H1 (cell line): ENCODE measurements around the gene ZNF350. TPM values are rescaled to one million over a fixed set of nuclear protein-coding genes. Genes with fewer than 3 reads are reported as not detected.

Experiments
- CTCF ChIA-PET: fragments of 300-600 bp; sonication (Branson Sonifier 250); formaldehyde crosslinking; loops from one replicate; lab custom pipeline; 2021; ENCODE audit not compliant: partially characterized antibody; lab: Charles Lee
- POLR2A ChIA-PET: fragments of 300-600 bp; sonication (Branson Sonifier 250); formaldehyde crosslinking; loops from one replicate; lab custom pipeline; 2021; ENCODE audit warnings: inconsistent platforms; ENCODE audit not compliant: partially characterized antibody; lab: Charles Lee
- DNase-seq, 2 experiments: peaks; one replicate each; pipeline versions ENCODE4 v3.0.0 to v3.0.0-alpha.2; 2010 to 2022; ENCODE audit warnings: low spot score in 2 of 2, low read depth in 1 of 2, mixed read lengths in 1 of 2
- FAIRE-seq: peaks from 2 replicates; lab custom pipeline; 2011; peaks lifted over from hg19 to GRCh38; lab: Jason Lieb, UNC
- H2AFZ ChIP-seq: 2 replicates; pipeline ENCODE4 v1.8.1; 2012; ENCODE audit warnings: low read length, inconsistent platforms
- H2AK5ac ChIP-seq: 2 replicates; pipeline ENCODE4 v1.6.1; 2013; ENCODE audit warnings: low read depth, low read length
- H2BK120ac ChIP-seq: replicated peaks from 2 replicates; pipeline ENCODE3; 2013; ENCODE audit warnings: low read depth, low read length, inconsistent platforms
- H2BK12ac ChIP-seq: 2 replicates; pipeline ENCODE4 v1.6.1; 2013; ENCODE audit warnings: low read depth, low read length
- H2BK15ac ChIP-seq: 2 replicates; pipeline ENCODE4 v1.6.1; 2013; ENCODE audit warnings: low read length
- H2BK20ac ChIP-seq: 2 replicates; pipeline ENCODE4 v1.6.1; 2013; ENCODE audit warnings: low read length
- H2BK5ac ChIP-seq: 2 replicates; pipeline ENCODE4 v1.6.1; 2013; ENCODE audit warnings: low read depth, low read length
- H3K14ac ChIP-seq: 2 replicates; pipeline ENCODE4 v1.6.1; 2013; ENCODE audit warnings: inconsistent platforms; ENCODE audit not compliant: insufficient read length
- H3K18ac ChIP-seq: 2 replicates; pipeline ENCODE4 v1.6.1; 2013; ENCODE audit warnings: low read length; ENCODE audit errors: extremely low read depth
- H3K23ac ChIP-seq: 2 replicates; pipeline ENCODE4 v1.6.1; 2013; ENCODE audit warnings: inconsistent platforms; ENCODE audit not compliant: insufficient read length
- H3K23me2 ChIP-seq: 2 replicates; pipeline ENCODE4 v1.6.1; 2013; ENCODE audit warnings: low read depth, low read length
- H3K27ac ChIP-seq: 2 replicates; pipeline ENCODE4 v1.6.1; 2011; ENCODE audit warnings: low read depth, low read length, inconsistent platforms
- H3K27me3 ChIP-seq, 4 experiments: replicated peaks in 1 of 4; 1 replicate in 1 of 4; 2 replicates in 3 of 4; pipeline versions ENCODE4 v1.6.1 to v1.8.1; 2011 to 2013; ENCODE audit warnings: low read length in 3 of 4, mild to moderate bottlenecking in 3 of 4, inconsistent platforms in 2 of 4, mixed read lengths in 2 of 4, moderate library complexity in 1 of 4; ENCODE audit not compliant: control insufficient read depth in 3 of 4, insufficient read depth in 3 of 4; ENCODE audit errors: extremely low read depth in 1 of 4
- H3K36me3 ChIP-seq, 4 experiments: 2 replicates each; pipeline versions ENCODE4 v1.6.1 to v1.8.1; 2011 to 2013; ENCODE audit warnings: mild to moderate bottlenecking in 4 of 4, low read length in 3 of 4, moderate library complexity in 2 of 4, control low read depth in 1 of 4, inconsistent platforms in 1 of 4; ENCODE audit not compliant: insufficient read depth in 4 of 4, control insufficient read depth in 2 of 4
- H3K4ac ChIP-seq: replicated peaks from 2 replicates; pipeline ENCODE3; 2013; ENCODE audit warnings: low read length, low read depth, mixed read lengths, inconsistent platforms; ENCODE audit not compliant: insufficient read length
- H3K4me1 ChIP-seq, 4 experiments: replicated peaks in 1 of 4; 1 replicate in 1 of 4; 2 replicates in 3 of 4; pipeline versions ENCODE4 v1.6.1 to v1.8.1; 2011 to 2013; ENCODE audit warnings: low read length in 3 of 4, inconsistent platforms in 2 of 4, mixed read lengths in 1 of 4; ENCODE audit not compliant: insufficient read depth in 4 of 4, control insufficient read depth in 3 of 4
- H3K4me2 ChIP-seq, 2 experiments: 2 replicates each; pipeline versions ENCODE4 v1.6.1 to v1.8.1; 2011 to 2013; ENCODE audit warnings: low read depth in 2 of 2, low read length in 2 of 2, control low read depth in 1 of 2, inconsistent platforms in 1 of 2, mild to moderate bottlenecking in 1 of 2; ENCODE audit not compliant: insufficient read depth in 1 of 2
- H3K4me3 ChIP-seq, 4 experiments: fragments of 200-600, 300-600 bp in 1 of 4; sonication (generic), shearing (Covaris generic), sonication (Bioruptor Twin) in 1 of 4; 2 replicates each; pipeline versions ENCODE4 v1.5.1 to v1.8.1; 2011 to 2016; ENCODE audit warnings: low read length in 4 of 4, low read depth in 3 of 4, control low read depth in 2 of 4, inconsistent platforms in 2 of 4, mild to moderate bottlenecking in 2 of 4, mixed read lengths in 1 of 4, moderate library complexity in 1 of 4; ENCODE audit not compliant: insufficient read depth in 2 of 4; ENCODE audit errors: extremely low read depth in 1 of 4
- H3K56ac ChIP-seq: replicated peaks from 2 replicates; pipeline ENCODE3; 2013; ENCODE audit warnings: low read depth, mild to moderate bottlenecking, mixed read lengths, low read length, inconsistent platforms; ENCODE audit not compliant: insufficient read length
- H3K79me1 ChIP-seq: 2 replicates; pipeline ENCODE4 v1.6.1; 2013; ENCODE audit warnings: low read depth, low read length, control low read depth
- H3K79me2 ChIP-seq, 2 experiments: 2 replicates each; pipeline versions ENCODE4 v1.6.1 to v1.8.1; 2012 to 2013; ENCODE audit warnings: low read length in 2 of 2, mild to moderate bottlenecking in 2 of 2, inconsistent platforms in 1 of 2; ENCODE audit not compliant: insufficient read depth in 2 of 2, control insufficient read depth in 1 of 2
- H3K9ac ChIP-seq, 4 experiments: replicated peaks in 1 of 4; 1 replicate in 1 of 4; 2 replicates in 3 of 4; pipeline versions ENCODE4 v1.6.1 to v1.8.1; 2011 to 2013; ENCODE audit warnings: low read depth in 3 of 4, low read length in 3 of 4, control low read depth in 2 of 4, mild to moderate bottlenecking in 2 of 4, moderate library complexity in 2 of 4, inconsistent platforms in 1 of 4; ENCODE audit errors: extremely low read depth in 1 of 4
- H3K9me3 ChIP-seq, 2 experiments: 2 replicates each; pipeline versions ENCODE4 v1.6.1 to v1.8.1; 2012 to 2013; ENCODE audit warnings: mild to moderate bottlenecking in 2 of 2, moderate library complexity in 2 of 2, control low read depth in 1 of 2, inconsistent platforms in 1 of 2, low read depth in 1 of 2, low read length in 1 of 2, mixed read lengths in 1 of 2; ENCODE audit not compliant: insufficient read depth in 2 of 2
- H4K20me1 ChIP-seq, 2 experiments: replicated peaks in 1 of 2; 2 replicates each; pipeline versions ENCODE3 to v1.8.1; 2011 to 2013; ENCODE audit warnings: inconsistent platforms in 2 of 2, low read length in 2 of 2, mild to moderate bottlenecking in 1 of 2; ENCODE audit not compliant: insufficient read depth in 2 of 2, control insufficient read depth in 1 of 2
- H4K5ac ChIP-seq: 2 replicates; pipeline ENCODE4 v1.6.1; 2013; ENCODE audit warnings: low read length, low read depth, mixed read lengths, inconsistent platforms; ENCODE audit not compliant: insufficient read length
- H4K8ac ChIP-seq: 2 replicates; pipeline ENCODE4 v1.8.0; 2013; ENCODE audit warnings: mild to moderate bottlenecking, moderate library complexity, low read length, inconsistent platforms; ENCODE audit not compliant: insufficient read depth; ENCODE audit errors: extremely low read depth
- H4K91ac ChIP-seq: replicated peaks from 2 replicates; pipeline ENCODE3; 2013; ENCODE audit warnings: low read length, mixed read lengths, inconsistent platforms; ENCODE audit not compliant: insufficient read length
- BCL11A ChIP-seq, 2 experiments: IDR thresholded peaks; one replicate each; pipeline ENCODE4 v1.6.1; 2011; ENCODE audit warnings: low read depth in 2 of 2, low read length in 2 of 2, mild to moderate bottlenecking in 2 of 2
- CBX5 ChIP-seq: fragments of 300-800, 300-1000 bp; sonication (generic); IDR thresholded peaks from 2 replicates; pipeline ENCODE4 v1.7.1; 2016; ENCODE audit warnings: antibody characterized with exemption, low read length, low read depth
- CHD2 ChIP-seq: IDR thresholded peaks from 2 replicates; pipeline ENCODE4 v1.6.1; 2012; ENCODE audit warnings: low read length, improper control_type of control experiment
- GABPA ChIP-seq: IDR thresholded peaks from 2 replicates; pipeline ENCODE4 v1.6.1; 2011; ENCODE audit warnings: mild to moderate bottlenecking, low read length, moderate library complexity, borderline replicate concordance; ENCODE audit not compliant: insufficient read depth
- GTF2F1 ChIP-seq: IDR thresholded peaks from 2 replicates; pipeline ENCODE4 v1.6.1; 2012; ENCODE audit warnings: low read depth, low read length, improper control_type of control experiment, borderline replicate concordance
- KDM4A ChIP-seq: IDR thresholded peaks from one replicate; pipeline ENCODE4 v1.7.1; 2012; ENCODE audit warnings: low read depth, mild to moderate bottlenecking, moderate library complexity, low read length, inconsistent platforms; ENCODE audit not compliant: severe bottlenecking
- NANOG ChIP-seq: IDR thresholded peaks from 2 replicates; pipeline ENCODE4 v1.6.1; 2011; ENCODE audit warnings: low read length, low read depth, mild to moderate bottlenecking, inconsistent platforms; ENCODE audit not compliant: insufficient read depth, poor library complexity, severe bottlenecking
- NRF1 ChIP-seq: IDR thresholded peaks from 2 replicates; pipeline ENCODE4 v1.6.1; 2011; ENCODE audit warnings: mild to moderate bottlenecking, low read depth, low read length, improper control_type of control experiment
- POLR2AphosphoS5 ChIP-seq: IDR thresholded peaks from 2 replicates; pipeline ENCODE4 v1.6.1; 2011; ENCODE audit warnings: low read depth, low read length
- SIX5 ChIP-seq: IDR thresholded peaks from 2 replicates; pipeline ENCODE4 v1.6.1; 2011; ENCODE audit warnings: mild to moderate bottlenecking, low read depth, low read length
- SP1 ChIP-seq: IDR thresholded peaks from 2 replicates; pipeline ENCODE4 v1.6.1; 2011; ENCODE audit warnings: low read depth, low read length
- SP4 ChIP-seq: IDR thresholded peaks from 2 replicates; pipeline ENCODE4 v1.6.1; 2012; ENCODE audit warnings: low read length, inconsistent platforms
- USF2 ChIP-seq: IDR thresholded peaks from 2 replicates; pipeline ENCODE4 v1.6.1; 2011; ENCODE audit warnings: low read length, improper control_type of control experiment
- YY1 ChIP-seq: IDR thresholded peaks from 2 replicates; pipeline ENCODE4 v1.6.1; 2011; ENCODE audit warnings: low read depth, mild to moderate bottlenecking, low read length
- WGBS, 2 experiments: shearing (Covaris generic) in 1 of 2; methylation state at CpG; one replicate each; pipeline versions ENCODE4 v1.1.6 to v1.1.7; 2013 to 2015; ENCODE audit warnings: low lambda C conversion rate in 2 of 2, mixed read lengths in 2 of 2, inconsistent platforms in 1 of 2, low coverage in 1 of 2, missing lambda C conversion rate in 1 of 2; ENCODE audit not compliant: insufficient replicate concordance in 2 of 2, insufficient coverage in 1 of 2, insufficient read length in 1 of 2; ENCODE audit errors: extremely low coverage in 1 of 2, missing lambda C conversion rate in 1 of 2; 5-methylcytosine and 5-hydroxymethylcytosine counted together
- polyA plus RNA-seq, 7 experiments: library from polyadenylated mRNA; depleted of rRNA in 3 of 7; stranded (reverse) in 5 of 7; unstranded in 2 of 7; fragments of >200 nt in 5 of 7; fragments of 200-250 nt in 2 of 7; gene quantifications; 1 replicate in 5 of 7; 2 replicates in 1 of 7; 4 replicates in 1 of 7; pipeline versions ENCODE4 v1.2.1 to v1.2.3, GENCODE V29; 2011 to 2013; ENCODE audit warnings: missing spikeins in 2 of 7, mixed read lengths in 2 of 7
- total RNA-seq: library from RNA; stranded (reverse); fragmentation: NEBNext Ultra II Directional; extraction: Animal tissue kit (Norgen Biotek cat#: 25700); gene quantifications from 2 replicates; pipeline ENCODE4 v1.2.1, GENCODE V29; 2021

The ZNF350 gene
- total and polyA plus RNA-seq, 2 of the 8 experiments (the other 6 are each of a cell fraction or from before 2014, with no cell fraction given), result 1.7 to 5.3 TPM

- Histone ChIP-seq H3K4me1 (peaks cover 0 to 4% (median 1%) of the 10 kb centered on the region in 4 experiments; a peak in 4 of 7 replicates), H3K4me3 (peak overlapping the region; percentile 88 to 100 (median 96)), H2BK120ac (no peak overlapping the region), H2BK20ac (no peak overlapping the region), H3K4me2 (peak overlapping the region; percentile 47 to 79), H3K27ac (peak overlapping the region; percentile 94), H3K4ac (no peak overlapping the region), H3K27me3 (no peaks in the 10 kb centered on the region), H4K5ac (no peak overlapping the region), H3K9me3 (peaks cover 20 to 21% of the 10 kb centered on the region in 2 experiments), H3K9ac (peak overlapping the region; percentile 43 to 98 (median 84)), H4K8ac (peak overlapping the region; percentile 99; the same call in 1 of the 2 replicates), H3K56ac (peak overlapping the region; percentile 51), H2BK5ac (peak overlapping the region; percentile 95), H3K79me1 (no peaks in the 10 kb centered on the region), H4K20me1 (no peaks in the 10 kb centered on the region), H3K79me2 (peaks cover 0 to 25% of the 10 kb centered on the region in 2 experiments; a peak in 3 of 4 replicates), H3K23ac (no peak overlapping the region), H3K14ac (no peak overlapping the region), H2BK12ac (no peak overlapping the region; the same call in 1 of the 2 replicates), H2AK5ac (no peak overlapping the region), H4K91ac (no peak overlapping the region), H2AFZ (peak overlapping the region; percentile 87; the same call in 1 of the 2 replicates), H3K18ac (peak overlapping the region; percentile 36; the same call in 1 of the 2 replicates), H3K23me2 (peaks cover 3% of the 10 kb centered on the region; the same call in 1 of the 2 replicates), H3K36me3 (peaks cover 3 to 55% (median 24%) of the 10 kb centered on the region in 4 experiments; a peak in 7 of 8 replicates), H2BK15ac (no peak overlapping the region)
- no peak for FAIRE-seq
- POLR2A ChIA-PET, result interaction anchor here (0.6 to 2.0 kb wide), 12 partner anchors 11 to 317 kb away, joined by 3 to 9 read pairs (median 5); partner anchors contain the start of genes ZNF432, ZNF615 and ZNF616
- CTCF ChIA-PET, result no interaction called here
- WGBS, 2 experiments, result 24% methylated on average over 5 of the region's 5 CpGs; no CpG with 5 or more reads in 1 of the 2 experiments
- DNase-seq, result no peak
- TF ChIP-seq SP4 (no peak), NANOG (no peak), SP1 (no peak), CHD2 (no peak), SIX5 (no peak), BCL11A (IDR thresholded peaks at IDR 0.05; ENCODE audit: low read depth in 2 of 2, low read length in 2 of 2) (no peak), POLR2AphosphoS5 (no peak), USF2 (no peak), YY1 (no peak), CBX5 (no peak), NRF1 (no peak), GABPA (no peak), GTF2F1 (no peak), KDM4A (no peak)
These were observed 42.1 kb upstream of the ZNF350 start for GRCh38 chr19:52028780-52029123.
